ENCODE data around the gene VPS39.
A peak's percentile ranks its signal among the peaks of the same experiment; 100 is the strongest.

The VPS39 gene

DNA sequence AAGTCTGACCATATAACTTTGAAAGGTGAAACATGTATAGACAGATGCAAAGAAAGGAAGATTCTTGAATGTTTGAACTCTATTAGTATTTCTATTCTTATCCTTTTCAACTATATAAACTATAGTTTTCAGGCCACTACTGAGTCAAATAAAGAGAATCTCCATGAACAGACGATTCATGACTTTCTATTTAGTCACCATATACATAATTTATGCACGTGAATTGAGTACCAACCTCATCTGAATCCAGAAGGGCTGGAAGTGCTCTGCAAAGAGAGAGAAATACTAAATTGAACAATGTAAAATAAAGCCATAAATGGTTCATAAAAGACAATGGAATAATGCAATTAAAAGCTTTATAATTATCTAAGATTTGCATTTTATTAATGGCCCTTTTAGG, 9.5 kb upstream of the VPS39 start:
- no peak for DNase-seq (ENCODE audit: low read depth)
- TF ChIP-seq, protein P1, sequence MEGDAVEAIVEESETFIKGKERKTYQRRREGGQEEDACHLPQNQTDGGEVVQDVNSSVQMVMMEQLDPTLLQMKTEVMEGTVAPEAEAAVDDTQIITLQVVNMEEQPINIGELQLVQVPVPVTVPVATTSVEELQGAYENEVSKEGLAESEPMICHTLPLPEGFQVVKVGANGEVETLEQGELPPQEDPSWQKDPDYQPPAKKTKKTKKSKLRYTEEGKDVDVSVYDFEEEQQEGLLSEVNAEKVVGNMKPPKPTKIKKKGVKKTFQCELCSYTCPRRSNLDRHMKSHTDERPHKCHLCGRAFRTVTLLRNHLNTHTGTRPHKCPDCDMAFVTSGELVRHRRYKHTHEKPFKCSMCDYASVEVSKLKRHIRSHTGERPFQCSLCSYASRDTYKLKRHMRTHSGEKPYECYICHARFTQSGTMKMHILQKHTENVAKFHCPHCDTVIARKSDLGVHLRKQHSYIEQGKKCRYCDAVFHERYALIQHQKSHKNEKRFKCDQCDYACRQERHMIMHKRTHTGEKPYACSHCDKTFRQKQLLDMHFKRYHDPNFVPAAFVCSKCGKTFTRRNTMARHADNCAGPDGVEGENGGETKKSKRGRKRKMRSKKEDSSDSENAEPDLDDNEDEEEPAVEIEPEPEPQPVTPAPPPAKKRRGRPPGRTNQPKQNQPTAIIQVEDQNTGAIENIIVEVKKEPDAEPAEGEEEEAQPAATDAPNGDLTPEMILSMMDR (conservative IDR thresholded peaks at IDR 0.05; ENCODE audit: control insufficient read depth, insufficient read depth, low read depth, low read length) = no peak
- no peak overlapping the region for H3K4me3 ChIP-seq (ENCODE audit: control insufficient read depth, low read depth, low read length)

DNA sequence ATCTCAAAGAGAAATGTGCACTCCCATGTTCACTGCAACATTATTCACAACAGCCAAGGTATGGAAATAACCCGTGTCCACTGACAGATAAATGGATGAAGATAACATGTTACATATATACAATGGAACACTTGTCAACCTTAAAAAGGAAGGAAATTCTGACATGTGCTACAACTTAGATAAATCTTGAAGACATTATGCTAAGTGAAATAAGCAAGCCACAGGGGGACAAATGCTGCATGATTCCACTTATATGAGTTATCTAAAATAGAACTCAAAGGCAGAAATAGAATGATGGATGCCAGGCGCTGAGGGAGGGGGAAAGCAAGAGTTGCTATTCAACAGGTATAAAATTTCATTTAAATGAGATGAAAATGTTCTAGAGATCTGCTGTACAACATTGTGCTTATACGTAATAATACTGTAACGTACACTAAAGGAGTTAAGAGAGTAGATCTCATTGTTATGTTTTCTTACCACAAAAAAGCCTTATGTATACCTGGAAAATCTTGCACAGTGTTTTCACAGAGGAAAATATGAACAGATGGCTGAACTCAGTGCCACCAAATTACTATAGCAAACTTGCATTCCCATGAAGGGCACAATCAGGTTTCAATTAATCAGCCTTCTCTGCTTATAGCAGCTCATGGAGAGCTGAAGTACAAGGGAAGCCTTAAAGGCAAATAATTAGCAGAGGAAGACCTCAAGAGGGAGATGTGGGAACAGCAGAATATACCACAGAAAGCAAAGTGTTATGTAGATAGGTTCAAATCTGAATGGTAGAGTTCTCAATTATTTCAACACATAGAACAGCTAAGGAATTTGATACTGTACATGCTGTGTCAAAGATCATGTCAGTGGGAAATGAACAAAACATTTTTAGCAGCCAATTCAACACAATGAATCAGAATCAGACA, 8.1 kb upstream of the VPS39 start:
- TF ChIP-seq, protein P1 (conservative IDR thresholded peaks at IDR 0.05; ENCODE audit: control insufficient read depth, insufficient read depth, low read depth, low read length) = no peak
- DNase-seq (ENCODE audit: low read depth) = peak; percentile 9
- H3K4me3 ChIP-seq (ENCODE audit: control insufficient read depth, low read depth, low read length) = no peak overlapping the region

DNA sequence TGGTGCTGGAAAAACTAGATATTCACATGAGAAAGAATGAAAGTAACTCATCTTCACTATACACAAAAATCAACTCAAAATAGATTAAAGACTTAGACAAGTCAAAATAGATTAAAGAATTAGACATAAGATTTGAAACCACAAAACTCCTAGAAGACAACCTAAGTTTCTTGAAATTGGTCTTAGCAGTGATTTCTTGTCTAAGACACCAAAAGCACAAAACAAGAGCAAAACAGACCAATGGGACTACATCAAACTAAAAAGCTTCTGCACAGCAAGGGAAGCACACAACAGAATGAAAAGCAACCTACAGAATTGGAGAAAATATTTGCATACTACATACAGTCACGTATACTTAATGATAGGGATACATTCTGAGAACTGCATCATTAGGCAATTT, 6.5 kb upstream of the VPS39 start:
- no peak for DNase-seq (ENCODE audit: low read depth)
- H3K4me3 ChIP-seq (ENCODE audit: control insufficient read depth, low read depth, low read length) = no peak overlapping the region
- TF ChIP-seq, protein P1 (conservative IDR thresholded peaks at IDR 0.05; ENCODE audit: control insufficient read depth, insufficient read depth, low read depth, low read length) = no peak

DNA sequence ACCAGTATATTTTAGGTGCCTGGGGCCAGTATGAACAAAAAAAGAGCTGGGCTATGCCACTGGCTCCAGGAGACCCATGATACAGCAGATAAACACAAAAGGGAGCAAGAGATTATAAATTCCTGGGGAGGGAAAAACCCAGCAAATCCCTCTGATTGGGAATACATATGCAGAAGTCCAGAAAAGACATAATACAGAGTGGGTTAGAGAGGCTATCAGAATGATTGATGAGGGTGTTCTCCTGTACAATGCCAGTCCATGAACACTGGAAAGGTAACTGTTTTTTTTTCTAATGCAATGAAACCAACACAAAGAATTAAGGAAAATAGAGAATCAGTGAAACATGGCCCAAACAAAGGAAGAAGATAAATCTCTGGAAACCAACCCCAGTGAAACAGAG, 5.4 kb upstream of the VPS39 start:
- TF ChIP-seq, protein P1 (conservative IDR thresholded peaks at IDR 0.05; ENCODE audit: control insufficient read depth, insufficient read depth, low read depth, low read length) = no peak
- no peak overlapping the region for H3K4me3 ChIP-seq (ENCODE audit: control insufficient read depth, low read depth, low read length)

DNA sequence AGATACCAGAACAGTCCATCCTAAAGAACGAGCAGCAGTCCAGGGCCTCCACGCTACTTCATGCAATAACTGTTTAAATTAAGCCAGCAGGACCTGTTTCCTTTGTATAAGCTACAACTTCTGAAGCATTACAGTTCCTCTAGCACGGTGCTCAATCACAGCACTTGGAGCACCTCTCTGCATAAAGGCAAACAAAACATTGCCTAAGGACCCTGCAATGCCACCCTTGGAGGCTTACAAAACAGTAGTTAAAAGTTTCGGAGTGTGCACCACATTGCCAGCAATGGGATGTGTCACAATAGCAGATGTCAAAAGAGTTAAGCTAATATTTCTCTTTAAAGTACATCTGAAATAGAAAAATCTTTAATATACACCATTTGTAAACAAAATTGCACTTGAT, 2.6 kb upstream of the VPS39 start:
- no peak for DNase-seq (ENCODE audit: low read depth)
- H3K4me3 ChIP-seq (ENCODE audit: control insufficient read depth, low read depth, low read length) = no peak overlapping the region
- TF ChIP-seq, protein P1 (conservative IDR thresholded peaks at IDR 0.05; ENCODE audit: control insufficient read depth, insufficient read depth, low read depth, low read length) = no peak

More for the DNA sequence above, 5.4 kb upstream of the VPS39 start:
- no peak for DNase-seq (ENCODE audit: low read depth)

DNA sequence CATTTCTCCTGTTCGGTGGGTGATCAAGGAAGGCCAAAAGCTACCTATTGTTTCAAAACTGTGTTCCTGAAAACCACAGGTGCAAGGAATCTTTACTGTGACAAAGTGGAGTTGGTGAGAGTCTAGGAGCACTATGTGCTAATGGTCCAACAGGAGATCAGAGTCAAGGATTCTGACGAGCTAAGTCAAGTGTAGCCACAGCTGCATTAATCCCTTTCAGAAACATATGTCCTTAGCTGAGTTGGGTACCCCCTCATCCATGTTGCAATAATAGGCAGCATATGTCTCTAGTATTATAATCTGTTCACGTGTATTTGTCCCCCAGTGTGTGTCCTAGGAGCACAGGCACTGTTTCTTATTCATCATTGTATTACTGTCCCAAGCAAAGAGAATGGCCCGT, 1.7 kb downstream of the VPS39 start:
- TF ChIP-seq, protein P1 (conservative IDR thresholded peaks at IDR 0.05; ENCODE audit: control insufficient read depth, insufficient read depth, low read depth, low read length) = no peak
- no peak for DNase-seq (ENCODE audit: low read depth)
- H3K4me3 ChIP-seq (ENCODE audit: control insufficient read depth, low read depth, low read length) = no peak overlapping the region

Measured in fibroblast of mammary gland (primary cell).